NB4 (cell line): ENCODE results near the gene PLPP3.

Experiments used
- CTCF ChIP-seq: IDR thresholded peaks from one replicate; pipeline ENCODE4 v1.5.1; 2012; ENCODE audit warnings: low read depth, low read length
- POLR2A ChIP-seq: IDR thresholded peaks from 2 replicates; pipeline ENCODE4 v1.6.1; 2011; ENCODE audit warnings: mild to moderate bottlenecking; ENCODE audit not compliant: insufficient read length; ENCODE audit errors: extremely low read depth
- TF ChIP-seq, protein P1 (sequence below): IDR thresholded peaks from 2 replicates; pipeline ENCODE4 v1.6.1; 2011; ENCODE audit warnings: low read depth, low read length

DNA sequence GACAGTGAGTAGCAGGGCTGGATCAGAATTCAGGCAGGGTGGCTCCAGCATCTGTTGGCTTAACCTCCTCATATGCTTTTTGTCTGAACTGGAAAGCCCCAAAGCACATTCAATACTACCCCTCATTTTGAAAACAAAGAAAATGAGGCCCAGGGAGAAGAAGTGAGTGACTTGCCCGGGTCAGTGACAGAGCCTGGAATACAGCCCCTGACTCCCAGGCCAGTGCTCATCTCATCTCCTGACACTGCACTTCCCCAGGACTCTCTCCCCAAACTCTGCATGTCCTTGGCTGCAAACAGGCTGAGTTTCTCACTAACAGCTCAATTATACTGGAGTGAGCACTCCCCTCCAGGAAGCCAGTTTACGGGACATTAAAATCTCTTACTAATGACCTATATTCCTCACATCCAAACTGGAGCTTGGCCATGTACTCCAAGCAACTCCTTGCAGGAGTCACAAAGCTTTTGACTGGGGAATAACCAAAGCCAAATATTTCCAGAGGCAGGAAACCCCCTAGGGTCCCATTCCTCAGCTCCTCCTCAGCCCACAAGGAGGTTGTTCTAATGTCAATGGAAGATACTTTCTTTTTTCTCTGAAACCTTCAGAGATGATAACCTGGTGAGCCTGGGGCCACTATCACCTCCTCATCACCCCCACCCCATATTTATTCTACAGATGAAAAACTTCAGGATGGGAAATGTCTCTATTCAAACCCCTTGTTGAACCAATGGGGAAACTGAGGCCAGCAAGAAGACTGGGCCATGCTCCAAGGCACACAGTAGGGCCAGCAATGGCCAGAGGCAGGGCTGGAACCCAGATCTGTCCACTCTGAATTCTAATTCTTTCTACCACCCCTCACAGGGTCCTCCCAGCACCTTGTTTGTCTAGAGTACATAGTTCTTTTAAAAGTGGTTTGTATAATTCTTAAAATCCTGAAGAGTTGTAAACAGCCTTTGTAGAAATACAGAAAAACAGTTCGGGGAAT, 127.0 kb downstream of the PLPP3 start:
- TF ChIP-seq CTCF: no peak
- no peak for TF ChIP-seq POLR2A
- TF ChIP-seq, protein P1, sequence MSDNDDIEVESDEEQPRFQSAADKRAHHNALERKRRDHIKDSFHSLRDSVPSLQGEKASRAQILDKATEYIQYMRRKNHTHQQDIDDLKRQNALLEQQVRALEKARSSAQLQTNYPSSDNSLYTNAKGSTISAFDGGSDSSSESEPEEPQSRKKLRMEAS: no peak
